ENCODE results near the gene ARHGAP26. TPM values are rescaled to one million over a fixed set of nuclear protein-coding genes. Genes with fewer than 3 reads are reported as not detected.

The ARHGAP26 gene
- total and polyA plus RNA-seq, 5 donors from 2014 or later = 2.8 to 40.5 (median 5.4) TPM

DNA sequence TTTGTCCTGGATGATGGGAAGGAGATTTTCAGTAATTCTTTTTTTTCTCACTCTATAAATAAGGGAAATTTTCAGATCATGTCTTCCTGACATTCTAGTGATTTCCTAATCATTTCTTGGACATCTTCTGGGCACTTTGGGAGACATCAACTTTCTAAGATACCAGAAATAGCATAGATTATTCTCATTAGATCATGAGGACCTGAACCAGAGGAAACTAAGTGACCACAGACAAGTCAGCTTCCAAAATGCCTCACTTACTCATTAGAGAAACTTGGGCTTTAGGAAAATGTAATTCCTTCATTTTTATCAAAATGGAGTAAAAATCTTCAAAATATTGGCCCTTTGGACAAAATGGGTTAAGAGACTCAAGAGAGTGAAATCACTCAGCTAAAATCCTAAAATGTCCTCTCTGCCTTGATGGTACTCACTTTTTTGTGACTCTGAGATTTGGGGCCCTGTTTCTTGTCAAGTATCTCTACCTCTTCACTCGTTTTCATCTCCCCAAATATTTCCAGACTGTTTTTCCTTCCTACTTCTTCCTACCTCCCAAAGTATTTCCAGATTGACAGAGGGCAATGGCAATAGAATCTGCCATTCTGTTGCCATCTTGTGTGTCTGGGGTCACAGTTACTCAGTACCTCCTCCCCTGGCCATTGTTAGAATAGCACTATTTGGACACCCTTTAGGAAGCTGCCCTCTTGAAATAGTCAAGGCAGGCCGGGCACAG, 438.8 kb downstream of the ARHGAP26 start:
- Mint-ChIP-seq H3K36me3 (peaks cover 4% of the 10 kb centered on the region), H3K27me3 (no peaks in the 10 kb centered on the region), H3K27ac (peak overlapping the region in 2 of 3 donors; percentile 1 to 64), H3K4me3 (no peak overlapping the region), H3K9me3 (peaks cover 0 to 1% (median 0%) of the 10 kb centered on the region in 7 donors), H3K4me1 (peaks cover 0 to 9% (median 3%) of the 10 kb centered on the region in 4 donors)
- DNase-seq (no peak), ATAC-seq (ENCODE audit: low read depth in 2 of 2) (no peak)
- Histone ChIP-seq H3K9me3 (ENCODE audit: control insufficient read depth in 2 of 2, low read length in 2 of 2) (no peaks in the 10 kb centered on the region), H3K27ac (ENCODE audit: insufficient read depth, low read length, poor library complexity, severe bottlenecking) (no peak overlapping the region), H3K27me3 (ENCODE audit: control insufficient read depth, insufficient read depth, low read length) (no peaks in the 10 kb centered on the region), H3K4me3 (ENCODE audit: low read depth, low read length) (no peak overlapping the region), H3K36me3 (ENCODE audit: control insufficient read depth, insufficient read depth, low read length) (no peaks in the 10 kb centered on the region), H3K4me1 (ENCODE audit: control insufficient read depth, insufficient read depth, low read length, poor library complexity, severe bottlenecking) (peaks cover 4% of the 10 kb centered on the region)

DNA sequence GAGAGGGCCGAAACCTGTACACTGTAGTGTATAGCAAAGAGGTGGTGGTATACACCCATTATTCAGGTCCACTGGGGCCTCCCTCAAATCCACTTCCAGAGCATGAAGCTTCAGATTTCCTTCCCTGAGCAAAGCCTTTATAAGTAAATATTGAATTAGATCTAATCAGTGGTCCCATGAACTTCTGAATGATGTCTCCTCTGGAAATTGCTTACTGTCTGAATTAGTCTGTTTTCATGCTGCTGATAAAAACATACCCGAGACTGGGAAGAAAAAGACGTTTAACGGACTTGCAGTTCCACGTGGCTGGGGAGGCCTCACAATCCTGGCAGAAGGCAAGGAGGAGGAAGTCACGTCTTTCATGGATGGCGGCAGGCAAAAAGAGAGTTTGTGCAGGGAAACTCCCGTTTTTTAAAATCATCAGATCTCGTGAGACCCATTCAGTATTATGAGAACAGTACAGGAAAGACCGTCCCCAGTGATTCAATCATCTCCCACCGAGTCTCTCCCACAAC, 439.8 kb downstream of the ARHGAP26 start:
- Mint-ChIP-seq H3K9me3 (peaks cover 0 to 1% (median 0%) of the 10 kb centered on the region in 7 donors), H3K4me1 (peaks cover 0 to 11% (median 4%) of the 10 kb centered on the region in 4 donors), H3K27ac (no peak overlapping the region), H3K4me3 (no peak overlapping the region), H3K27me3 (no peaks in the 10 kb centered on the region), H3K36me3 (peaks cover 7% of the 10 kb centered on the region)
- Histone ChIP-seq H3K27ac (ENCODE audit: insufficient read depth, low read length, poor library complexity, severe bottlenecking) (no peak overlapping the region), H3K9me3 (ENCODE audit: control insufficient read depth in 2 of 2, low read length in 2 of 2) (no peaks in the 10 kb centered on the region), H3K4me1 (ENCODE audit: control insufficient read depth, insufficient read depth, low read length, poor library complexity, severe bottlenecking) (peaks cover 6% of the 10 kb centered on the region), H3K27me3 (ENCODE audit: control insufficient read depth, insufficient read depth, low read length) (no peaks in the 10 kb centered on the region), H3K36me3 (ENCODE audit: control insufficient read depth, insufficient read depth, low read length) (no peaks in the 10 kb centered on the region), H3K4me3 (ENCODE audit: low read depth, low read length) (no peak overlapping the region)
- no peak for DNase-seq
- no peak for ATAC-seq (ENCODE audit: low read depth in 2 of 2)

- Histone ChIP-seq H3K9me3 (ENCODE audit: control insufficient read depth in 2 of 2, low read length in 2 of 2) (no peaks in the 10 kb centered on the region), H3K4me1 (ENCODE audit: control insufficient read depth, insufficient read depth, low read length, poor library complexity, severe bottlenecking) (peaks cover 6% of the 10 kb centered on the region), H3K36me3 (ENCODE audit: control insufficient read depth, insufficient read depth, low read length) (no peaks in the 10 kb centered on the region), H3K4me3 (ENCODE audit: low read depth, low read length) (no peak overlapping the region), H3K27me3 (ENCODE audit: control insufficient read depth, insufficient read depth, low read length) (no peaks in the 10 kb centered on the region), H3K27ac (ENCODE audit: insufficient read depth, low read length, poor library complexity, severe bottlenecking) (no peak overlapping the region)
- no peak for DNase-seq
- Mint-ChIP-seq H3K36me3 (peaks cover 12% of the 10 kb centered on the region), H3K4me3 (no peak overlapping the region), H3K27me3 (no peaks in the 10 kb centered on the region), H3K4me1 (peaks cover 0 to 11% (median 4%) of the 10 kb centered on the region in 4 donors), H3K9me3 (peaks cover 0 to 1% (median 0%) of the 10 kb centered on the region in 7 donors), H3K27ac (peak overlapping the region in 1 of 3 donors; percentile 49)
- no peak for ATAC-seq (ENCODE audit: low read depth in 2 of 2)
Observed at GRCh38 chr5:143210576-143210975, 440.4 kb downstream of the ARHGAP26 start.

- Mint-ChIP-seq H3K27ac (peak overlapping the region in 1 of 3 donors; percentile 32), H3K9me3 (peaks cover 0 to 1% (median 0%) of the 10 kb centered on the region in 7 donors), H3K27me3 (no peaks in the 10 kb centered on the region), H3K36me3 (peaks cover 18% of the 10 kb centered on the region), H3K4me1 (peaks cover 0 to 11% (median 3%) of the 10 kb centered on the region in 4 donors), H3K4me3 (no peak overlapping the region)
- Histone ChIP-seq H3K27me3 (ENCODE audit: control insufficient read depth, insufficient read depth, low read length) (no peaks in the 10 kb centered on the region), H3K36me3 (ENCODE audit: control insufficient read depth, insufficient read depth, low read length) (no peaks in the 10 kb centered on the region), H3K9me3 (ENCODE audit: control insufficient read depth in 2 of 2, low read length in 2 of 2) (no peaks in the 10 kb centered on the region), H3K4me1 (ENCODE audit: control insufficient read depth, insufficient read depth, low read length, poor library complexity, severe bottlenecking) (peaks cover 6% of the 10 kb centered on the region), H3K4me3 (ENCODE audit: low read depth, low read length) (no peak overlapping the region), H3K27ac (ENCODE audit: insufficient read depth, low read length, poor library complexity, severe bottlenecking) (no peak overlapping the region)
- DNase-seq (no peak), ATAC-seq (ENCODE audit: low read depth in 2 of 2) (no peak)
Observed at GRCh38 chr5:143212261-143212660, 442.1 kb downstream of the ARHGAP26 start.

- no peaks in the 10 kb centered on the region for H3K36me3 ChIP-seq (ENCODE audit: control insufficient read depth, insufficient read depth, low read length)
- H3K4me3 ChIP-seq (ENCODE audit: low read depth, low read length) = no peak overlapping the region
- no peak overlapping the region for H3K27ac ChIP-seq (ENCODE audit: insufficient read depth, low read length, poor library complexity, severe bottlenecking)
- H3K27me3 ChIP-seq (ENCODE audit: control insufficient read depth, insufficient read depth, low read length) = no peaks in the 10 kb centered on the region
- H3K4me1 Mint-ChIP-seq = peaks cover 0 to 11% (median 5%) of the 10 kb centered on the region in 4 donors
- peak overlapping the region in 1 of 4 donors; percentile 67 for H3K4me3 Mint-ChIP-seq
- ATAC-seq (ENCODE audit: low read depth in 2 of 2) (no peak), DNase-seq (no peak)
- peaks cover 6% of the 10 kb centered on the region for H3K4me1 ChIP-seq (ENCODE audit: control insufficient read depth, insufficient read depth, low read length, poor library complexity, severe bottlenecking)
- peak overlapping the region in 1 of 3 donors; percentile 75 for H3K27ac Mint-ChIP-seq
- no peaks in the 10 kb centered on the region for H3K9me3 ChIP-seq (ENCODE audit: control insufficient read depth in 2 of 2, low read length in 2 of 2)
- peaks cover 22% of the 10 kb centered on the region for H3K36me3 Mint-ChIP-seq
- H3K27me3 Mint-ChIP-seq = no peaks in the 10 kb centered on the region
- H3K9me3 Mint-ChIP-seq = peaks cover 0 to 1% (median 0%) of the 10 kb centered on the region in 7 donors
Observed at GRCh38 chr5:143213231-143213850, 443.2 kb downstream of the ARHGAP26 start.

GRCh38 chr5:143213851-143214363, 443.7 kb downstream of the ARHGAP26 start:
- Mint-ChIP-seq H3K4me3 (peak overlapping the region in 1 of 4 donors; percentile 67), H3K4me1 (peaks cover 0 to 11% (median 5%) of the 10 kb centered on the region in 4 donors), H3K36me3 (peaks cover 22% of the 10 kb centered on the region), H3K27ac (peak overlapping the region in 1 of 3 donors; percentile 74), H3K9me3 (peaks cover 0 to 1% (median 0%) of the 10 kb centered on the region in 7 donors), H3K27me3 (no peaks in the 10 kb centered on the region)
- Histone ChIP-seq H3K27ac (ENCODE audit: insufficient read depth, low read length, poor library complexity, severe bottlenecking) (no peak overlapping the region), H3K36me3 (ENCODE audit: control insufficient read depth, insufficient read depth, low read length) (no peaks in the 10 kb centered on the region), H3K4me3 (ENCODE audit: low read depth, low read length) (no peak overlapping the region), H3K4me1 (ENCODE audit: control insufficient read depth, insufficient read depth, low read length, poor library complexity, severe bottlenecking) (peaks cover 6% of the 10 kb centered on the region), H3K27me3 (ENCODE audit: control insufficient read depth, insufficient read depth, low read length) (no peaks in the 10 kb centered on the region), H3K9me3 (ENCODE audit: control insufficient read depth in 2 of 2, low read length in 2 of 2) (no peaks in the 10 kb centered on the region)
- DNase-seq (peak in 1 of 3 donors; percentile 32), ATAC-seq (ENCODE audit: low read depth in 2 of 2) (no peak)

DNA sequence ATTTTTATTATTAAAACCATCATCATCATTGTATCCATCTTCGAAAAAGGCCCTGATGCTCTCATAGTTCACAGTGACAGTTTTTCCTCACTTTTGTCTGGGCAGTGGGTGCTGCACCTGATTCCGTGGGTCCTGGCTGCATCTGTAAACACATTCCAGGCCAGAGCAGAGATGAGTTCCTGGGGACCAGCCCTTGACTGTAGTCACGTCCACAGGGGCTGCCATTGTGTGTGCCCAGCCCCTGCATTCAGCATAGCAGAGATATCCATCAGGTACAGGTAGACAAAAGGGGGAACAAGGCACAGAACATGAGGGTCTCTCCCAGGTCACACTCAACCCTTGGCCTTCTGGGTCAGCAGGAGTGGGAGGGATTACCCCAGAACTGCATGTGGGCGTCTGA, 444.3 kb downstream of the ARHGAP26 start:
- Mint-ChIP-seq H3K4me1 (peaks cover 0 to 11% (median 5%) of the 10 kb centered on the region in 4 donors), H3K27ac (peak overlapping the region in 1 of 3 donors; percentile 26), H3K27me3 (no peaks in the 10 kb centered on the region), H3K36me3 (peaks cover 22% of the 10 kb centered on the region), H3K4me3 (no peak overlapping the region), H3K9me3 (peaks cover 0 to 1% (median 0%) of the 10 kb centered on the region in 7 donors)
- Histone ChIP-seq H3K4me3 (ENCODE audit: low read depth, low read length) (no peak overlapping the region), H3K9me3 (ENCODE audit: control insufficient read depth in 2 of 2, low read length in 2 of 2) (no peaks in the 10 kb centered on the region), H3K27me3 (ENCODE audit: control insufficient read depth, insufficient read depth, low read length) (no peaks in the 10 kb centered on the region), H3K36me3 (ENCODE audit: control insufficient read depth, insufficient read depth, low read length) (no peaks in the 10 kb centered on the region), H3K27ac (ENCODE audit: insufficient read depth, low read length, poor library complexity, severe bottlenecking) (no peak overlapping the region), H3K4me1 (ENCODE audit: control insufficient read depth, insufficient read depth, low read length, poor library complexity, severe bottlenecking) (peaks cover 6% of the 10 kb centered on the region)
- DNase-seq = no peak
- no peak for ATAC-seq (ENCODE audit: low read depth in 2 of 2)
